Ishikawa (cell line): ENCODE data around the gene TMEFF1.

ENCODE experiments used
- EGR1 ChIP-seq: IDR thresholded peaks from 2 replicates; pipeline ENCODE4 v1.6.1; 2012
- EP300 ChIP-seq: IDR thresholded peaks from 2 replicates; pipeline ENCODE4 v1.6.1; 2012; ENCODE audit warnings: borderline replicate concordance
- FOXM1 ChIP-seq: IDR thresholded peaks from 2 replicates; pipeline ENCODE4 v1.6.1; 2012; ENCODE audit warnings: low read depth, borderline replicate concordance
- RAD21 ChIP-seq: IDR thresholded peaks from 2 replicates; pipeline ENCODE4 v1.6.1; 2012; ENCODE audit warnings: low read depth
- TAF1 ChIP-seq: IDR thresholded peaks from 2 replicates; pipeline ENCODE4 v1.6.1; 2012; ENCODE audit warnings: low read depth, mild to moderate bottlenecking
- TF ChIP-seq, protein P1 (sequence below): IDR thresholded peaks from 2 replicates; pipeline ENCODE4 v1.6.1; 2012; ENCODE audit warnings: low read depth, mild to moderate bottlenecking

DNA sequence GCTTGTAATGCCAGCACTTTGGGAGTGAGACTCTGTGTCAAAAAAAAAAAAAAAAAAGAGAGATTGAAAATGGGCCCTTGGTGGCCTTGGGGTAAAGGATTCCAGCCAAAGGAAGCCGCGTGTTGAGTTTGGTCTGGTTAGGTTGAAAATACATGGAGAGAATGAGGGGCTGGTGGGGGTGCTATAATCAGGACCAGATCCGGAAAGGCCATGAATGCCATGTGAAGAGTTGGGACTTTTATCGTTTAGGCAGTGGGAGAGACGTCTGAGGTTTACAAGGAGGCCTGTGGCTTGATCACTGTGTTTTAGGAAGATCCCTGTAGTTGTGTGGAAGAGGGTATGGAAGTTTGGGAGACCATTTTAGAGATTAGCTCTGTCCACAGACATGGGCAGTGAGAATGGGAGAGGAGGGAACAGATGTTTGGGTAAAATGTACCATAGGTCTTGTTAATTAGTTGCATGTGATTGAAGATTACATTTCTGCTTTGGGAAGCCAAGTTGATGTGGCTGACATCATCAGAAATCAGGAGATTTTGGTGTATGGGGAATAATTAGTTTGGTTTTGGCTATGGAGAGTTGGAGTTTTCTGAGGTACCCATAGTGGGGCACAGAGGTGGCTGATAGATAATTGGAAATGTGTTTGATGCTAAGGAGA, 42.5 kb upstream of the TMEFF1 start:
- TF ChIP-seq, protein P1, sequence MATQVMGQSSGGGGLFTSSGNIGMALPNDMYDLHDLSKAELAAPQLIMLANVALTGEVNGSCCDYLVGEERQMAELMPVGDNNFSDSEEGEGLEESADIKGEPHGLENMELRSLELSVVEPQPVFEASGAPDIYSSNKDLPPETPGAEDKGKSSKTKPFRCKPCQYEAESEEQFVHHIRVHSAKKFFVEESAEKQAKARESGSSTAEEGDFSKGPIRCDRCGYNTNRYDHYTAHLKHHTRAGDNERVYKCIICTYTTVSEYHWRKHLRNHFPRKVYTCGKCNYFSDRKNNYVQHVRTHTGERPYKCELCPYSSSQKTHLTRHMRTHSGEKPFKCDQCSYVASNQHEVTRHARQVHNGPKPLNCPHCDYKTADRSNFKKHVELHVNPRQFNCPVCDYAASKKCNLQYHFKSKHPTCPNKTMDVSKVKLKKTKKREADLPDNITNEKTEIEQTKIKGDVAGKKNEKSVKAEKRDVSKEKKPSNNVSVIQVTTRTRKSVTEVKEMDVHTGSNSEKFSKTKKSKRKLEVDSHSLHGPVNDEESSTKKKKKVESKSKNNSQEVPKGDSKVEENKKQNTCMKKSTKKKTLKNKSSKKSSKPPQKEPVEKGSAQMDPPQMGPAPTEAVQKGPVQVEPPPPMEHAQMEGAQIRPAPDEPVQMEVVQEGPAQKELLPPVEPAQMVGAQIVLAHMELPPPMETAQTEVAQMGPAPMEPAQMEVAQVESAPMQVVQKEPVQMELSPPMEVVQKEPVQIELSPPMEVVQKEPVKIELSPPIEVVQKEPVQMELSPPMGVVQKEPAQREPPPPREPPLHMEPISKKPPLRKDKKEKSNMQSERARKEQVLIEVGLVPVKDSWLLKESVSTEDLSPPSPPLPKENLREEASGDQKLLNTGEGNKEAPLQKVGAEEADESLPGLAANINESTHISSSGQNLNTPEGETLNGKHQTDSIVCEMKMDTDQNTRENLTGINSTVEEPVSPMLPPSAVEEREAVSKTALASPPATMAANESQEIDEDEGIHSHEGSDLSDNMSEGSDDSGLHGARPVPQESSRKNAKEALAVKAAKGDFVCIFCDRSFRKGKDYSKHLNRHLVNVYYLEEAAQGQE: no peak
- TF ChIP-seq RAD21 (no peak), EP300 (no peak), TAF1 (no peak), FOXM1 (no peak), EGR1 (no peak)
